ENCODE data around the gene RFLNA.

DNA sequence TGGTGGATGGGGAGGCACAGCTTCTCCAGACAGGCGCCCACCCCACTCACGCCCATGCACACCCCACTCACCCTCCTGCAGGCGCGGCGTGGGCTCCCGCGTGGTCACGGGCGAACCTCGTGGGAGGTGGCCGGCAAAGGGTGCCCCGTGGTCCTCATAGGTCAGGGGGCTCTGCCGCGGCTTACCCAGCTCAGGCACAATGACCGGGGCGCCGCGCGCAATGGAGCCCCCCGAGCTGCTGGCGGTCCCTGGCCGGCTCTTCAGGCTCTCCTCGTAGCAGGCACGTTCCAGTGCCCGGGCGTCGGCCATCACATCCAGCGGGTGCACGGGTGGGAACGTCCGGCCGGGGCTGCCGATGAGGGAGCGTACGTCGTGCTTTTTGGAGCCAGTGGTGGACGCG, 49.6 kb downstream of the RFLNA start:
- TF ChIP-seq CTCF (IDR thresholded peaks at IDR 0.05; ENCODE audit: poor library complexity) (no peak), EZH2 (IDR thresholded peaks at IDR 0.05; ENCODE audit: borderline replicate concordance) (no peak)
